OCI-LY1 (cell line): Measurements from ENCODE around the gene BBS10.
"Not testable (repeated sequence)": the region's sequence is repeated elsewhere in the genome, so short reads cannot be mapped to it uniquely, and the experiment has no call there.

Experiments used
- H2AFZ ChIP-seq: fragments of 200-600 bp; sonication (generic), shearing (Covaris generic); 2 replicates; pipeline ENCODE4 v1.6.0; 2014; ENCODE audit warnings: antibody characterized with exemption, mild to moderate bottlenecking, low read length
- H3F3A ChIP-seq: fragments of 200-600 bp; sonication (generic), shearing (Covaris generic); 2 replicates; pipeline ENCODE4 v1.6.0; 2014; ENCODE audit warnings: mild to moderate bottlenecking, antibody characterized with exemption, low read length, moderate library complexity; ENCODE audit not compliant: insufficient read depth
- H3K27ac ChIP-seq: fragments of 200-600 bp; sonication (generic); 2 replicates; pipeline ENCODE4 v1.5.1; 2014; ENCODE audit warnings: low read length, mixed run types, mild to moderate bottlenecking, low read depth; ENCODE audit not compliant: poor library complexity, severe bottlenecking
- H3K27me3 ChIP-seq: fragments of 200-600 bp; sonication (generic); 2 replicates; pipeline ENCODE4 v1.6.0; 2014; ENCODE audit warnings: antibody characterized with exemption, mild to moderate bottlenecking, low read length, moderate library complexity; ENCODE audit not compliant: insufficient read depth
- H3K36me3 ChIP-seq: fragments of 200-600 bp; sonication (generic); 2 replicates; pipeline ENCODE4 v1.6.1; 2014; ENCODE audit warnings: mild to moderate bottlenecking, antibody characterized with exemption, low read length, moderate library complexity, mixed read lengths; ENCODE audit not compliant: insufficient read depth
- H3K4me1 ChIP-seq: fragments of 200-600 bp; sonication (generic); 2 replicates; pipeline ENCODE4 v1.5.1; 2014; ENCODE audit warnings: mild to moderate bottlenecking, low read length, moderate library complexity; ENCODE audit not compliant: insufficient read depth, severe bottlenecking
- H3K4me2 ChIP-seq: fragments of 200-600 bp; sonication (generic), shearing (Covaris generic); 2 replicates; pipeline ENCODE4 v1.6.1; 2014; ENCODE audit warnings: low read length
- H3K4me3 ChIP-seq: fragments of 200-600 bp; sonication (generic); 2 replicates; pipeline ENCODE4 v1.5.1; 2014; ENCODE audit warnings: low read length, low read depth, mild to moderate bottlenecking, mixed read lengths; ENCODE audit not compliant: poor library complexity, severe bottlenecking
- H3K79me2 ChIP-seq: fragments of 200-600 bp; shearing (Covaris generic); 2 replicates; pipeline ENCODE4 v1.6.1; 2016; ENCODE audit warnings: mixed run types, low read length, mixed read lengths; ENCODE audit not compliant: insufficient read depth
- H3K9ac ChIP-seq: fragments of 200-600 bp; sonication (generic), shearing (Covaris generic); 2 replicates; pipeline ENCODE4 v1.6.1; 2014; ENCODE audit warnings: mild to moderate bottlenecking, low read length, mixed read lengths
- H3K9me2 ChIP-seq: fragments of 200-600 bp; sonication (generic), shearing (Covaris generic); 2 replicates; pipeline ENCODE4 v1.6.1; 2014; ENCODE audit warnings: low read depth, mild to moderate bottlenecking, low read length, mixed read lengths
- H3K9me3 ChIP-seq: fragments of 200-600 bp; shearing (Covaris generic); 2 replicates; pipeline ENCODE4 v1.6.1; 2014; ENCODE audit warnings: low read length, mixed read lengths
- H4K20me1 ChIP-seq: fragments of 200-600 bp; sonication (generic), shearing (Covaris generic); 2 replicates; pipeline ENCODE4 v1.6.0; 2016; ENCODE audit warnings: mild to moderate bottlenecking, low read length; ENCODE audit not compliant: insufficient read depth
- CTCF ChIP-seq: fragments of 200-600 bp; sonication (generic), shearing (Covaris generic); IDR thresholded peaks from 2 replicates; pipeline ENCODE4 v1.5.1; 2017; ENCODE audit warnings: mild to moderate bottlenecking, antibody characterized with exemption, low read length, moderate library complexity, mixed read lengths
- EZH2 ChIP-seq: fragments of 200-600 bp; sonication (generic), shearing (Covaris generic); IDR thresholded peaks from 2 replicates; pipeline ENCODE4 v1.8.0; 2017; ENCODE audit warnings: borderline replicate concordance, mixed run types, mild to moderate bottlenecking, antibody characterized with exemption, low read length, moderate library complexity, mixed read lengths

BBS10 gene

GRCh38 chr12:76329159-76329558 lies 19.1 kb downstream of the BBS10 start:
- no peaks in the 10 kb centered on the region for H3K36me3 ChIP-seq

GRCh38 chr12:76319595-76320319 lies 28.5 kb downstream of the BBS10 start:
- not testable (repeated sequence) for H3K79me2 ChIP-seq, H3K4me1 ChIP-seq, H4K20me1 ChIP-seq, H3K4me2 ChIP-seq, H3K9ac ChIP-seq, H3K4me3 ChIP-seq, H3K36me3 ChIP-seq, H3K9me2 ChIP-seq, H3K9me3 ChIP-seq, H3K27ac ChIP-seq, H2AFZ ChIP-seq, H3K27me3 ChIP-seq, H3F3A ChIP-seq

More at GRCh38 chr12:76329159-76329558, 19.1 kb downstream of the BBS10 start:
- Histone ChIP-seq H4K20me1 (no peaks in the 10 kb centered on the region), H3K9me3 (no peaks in the 10 kb centered on the region), H3K79me2 (no peaks in the 10 kb centered on the region), H3K9ac (no peak overlapping the region), H3K4me3 (no peak overlapping the region), H3F3A (no peaks in the 10 kb centered on the region), H3K9me2 (no peaks in the 10 kb centered on the region), H3K4me2 (no peak overlapping the region), H3K27ac (no peak overlapping the region), H2AFZ (no peak overlapping the region), H3K4me1 (no peaks in the 10 kb centered on the region), H3K27me3 (no peaks in the 10 kb centered on the region)
- TF ChIP-seq EZH2 (no peak), CTCF (no peak)

GRCh38 chr12:76318773-76319594 lies 29.2 kb downstream of the BBS10 start:
- Histone ChIP-seq H3K27me3 (no peaks in the 10 kb centered on the region), H3K9me3 (no peaks in the 10 kb centered on the region), H3F3A (no peaks in the 10 kb centered on the region), H3K4me3 (no peak overlapping the region), H3K27ac (no peak overlapping the region), H3K4me2 (no peak overlapping the region), H4K20me1 (no peaks in the 10 kb centered on the region), H3K9ac (no peak overlapping the region), H3K36me3 (no peaks in the 10 kb centered on the region), H2AFZ (no peak overlapping the region), H3K4me1 (no peaks in the 10 kb centered on the region), H3K9me2 (no peaks in the 10 kb centered on the region), H3K79me2 (no peaks in the 10 kb centered on the region)
- no peak for TF ChIP-seq CTCF
- no peak for TF ChIP-seq EZH2
